DMS53 treated with DMSO at 0.1 percent for 48 hours (cell line): Measurements from ENCODE around the gene CNFN.

ENCODE experiments used
- DNase-seq: peaks from one replicate; lab custom pipeline; 2025; ENCODE audit not compliant: unreplicated experiment; lab: John Stamatoyannopoulos, UW

CNFN gene

DNA sequence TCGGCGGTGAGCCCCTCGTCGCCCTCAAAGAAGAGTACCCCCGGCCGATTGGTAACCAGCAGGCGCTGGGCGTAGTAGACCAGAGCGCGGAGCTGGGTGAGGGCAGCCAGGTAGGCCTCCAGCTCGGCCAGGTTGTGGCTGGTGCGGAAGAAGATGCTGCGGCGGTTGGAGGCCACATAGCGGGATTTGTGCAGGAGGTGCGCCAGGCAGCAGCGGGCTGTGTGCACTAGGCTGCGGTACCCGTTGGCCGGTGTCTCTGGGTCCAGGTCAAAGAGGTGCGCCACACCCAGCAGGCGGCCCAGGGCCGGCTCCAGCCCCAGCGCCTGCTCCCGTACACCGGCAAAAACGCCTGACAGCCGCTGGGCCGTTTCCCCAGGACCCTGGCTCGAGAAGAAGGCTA lies 20.3 kb upstream of the CNFN start:
- DNase-seq, result no peak

DNA sequence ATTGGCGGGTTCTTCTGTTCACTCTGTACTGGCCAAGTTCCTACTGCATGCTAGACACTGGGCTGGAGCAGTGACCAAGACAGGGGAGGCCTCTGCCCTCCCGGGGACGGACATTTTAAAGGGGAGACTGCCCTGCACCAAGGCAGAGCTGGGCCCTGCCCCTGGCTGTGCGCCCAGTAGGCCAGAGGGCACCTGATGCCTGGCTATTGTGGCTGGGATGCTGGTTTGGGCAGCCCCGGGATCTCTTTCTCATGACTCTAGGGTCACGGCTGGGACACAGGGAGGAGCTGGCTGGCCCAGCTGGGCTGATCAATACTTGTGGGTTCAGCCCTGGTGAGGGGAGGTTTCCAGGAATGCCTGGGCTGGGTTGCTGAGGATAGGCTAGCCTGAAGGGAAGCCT lies 19.4 kb upstream of the CNFN start:
- DNase-seq, result no peak

- DNase-seq, result no peak
Observed at GRCh38 chr19:42407816-42408175, 17.7 kb upstream of the CNFN start.

- DNase-seq, result no peak
Observed at GRCh38 chr19:42407085-42407815, 17.2 kb upstream of the CNFN start.

- no peak for DNase-seq
Observed at GRCh38 chr19:42406111-42406510, 16.0 kb upstream of the CNFN start.

DNA sequence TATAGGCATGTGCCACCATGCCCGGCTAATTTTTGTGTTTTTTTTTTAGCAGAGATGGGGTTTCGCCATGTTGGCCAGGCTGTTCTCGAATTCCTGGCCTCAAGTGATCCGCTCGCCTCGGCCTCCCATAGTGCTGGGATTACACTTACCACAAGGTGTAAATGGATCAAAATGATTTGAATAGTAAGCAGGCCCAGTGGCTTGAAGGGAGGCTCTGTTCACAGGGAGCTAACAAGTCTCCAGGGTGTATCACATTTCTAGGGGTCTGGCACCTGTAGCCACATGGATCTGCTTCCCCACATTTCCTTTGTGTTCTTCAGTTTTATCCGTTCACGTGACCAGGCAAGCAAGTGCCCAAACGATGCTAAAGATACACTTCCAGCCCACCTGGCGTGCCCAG lies 13.5 kb upstream of the CNFN start:
- DNase-seq, result no peak

DNA sequence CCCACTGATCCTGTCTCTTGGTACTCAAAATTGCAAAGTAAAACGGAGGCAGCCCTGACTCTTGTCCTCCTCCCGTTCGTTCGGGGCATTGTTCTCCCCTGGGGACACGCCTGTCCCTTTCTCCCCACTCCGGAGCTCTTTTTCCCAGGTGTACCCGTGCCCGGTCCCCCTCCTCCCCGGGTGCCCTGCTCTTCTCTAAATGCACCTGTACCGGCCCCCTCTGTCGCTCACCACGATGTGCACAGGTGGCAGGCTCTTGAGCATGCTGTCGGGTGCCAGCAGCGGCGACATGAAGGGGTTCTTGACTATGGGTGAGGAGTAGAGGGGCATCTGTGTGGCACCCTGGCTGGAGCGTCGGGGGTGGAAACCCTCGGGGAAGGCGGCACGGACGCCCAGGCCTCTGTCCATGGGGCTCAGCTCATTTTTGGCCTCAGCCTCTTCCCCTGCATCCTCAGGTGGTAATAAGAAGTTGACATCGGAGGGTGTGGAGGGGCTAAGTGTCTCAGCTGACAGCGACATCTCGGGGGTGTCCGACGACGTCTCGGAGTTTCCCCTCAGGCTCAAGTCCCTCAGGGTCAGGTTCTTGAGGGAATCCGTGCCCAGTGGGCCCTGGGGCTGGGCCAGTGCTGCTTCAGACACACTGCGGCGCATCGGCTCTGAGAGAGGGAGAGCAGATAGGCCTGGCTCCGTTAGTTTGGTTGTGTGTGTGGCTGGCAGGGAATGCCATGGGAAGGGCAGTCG lies 12.4 kb upstream of the CNFN start:
- DNase-seq, result no peak

GRCh38 chr19:42401365-42402303 lies 11.5 kb upstream of the CNFN start:
- DNase-seq, result peak; percentile 44

DNA sequence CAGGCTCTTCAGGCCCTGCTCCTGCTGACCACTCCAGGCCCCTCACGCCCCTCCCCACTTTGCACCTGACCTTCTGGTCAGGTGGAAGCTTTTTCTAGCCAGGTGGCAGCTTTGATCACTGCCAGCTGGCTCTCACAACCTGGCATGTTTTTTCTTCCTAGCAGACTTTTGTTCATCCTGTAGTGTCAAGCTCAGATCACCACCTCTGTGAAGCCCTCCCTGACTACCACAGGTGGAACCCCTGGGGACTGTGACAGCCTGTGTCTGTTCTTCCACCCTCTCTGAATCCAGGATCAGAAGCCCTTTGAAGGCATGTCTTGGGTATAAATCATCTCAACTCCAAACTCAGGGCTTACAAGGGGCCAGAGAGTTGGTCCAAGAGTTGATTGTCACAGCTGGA lies 10.3 kb upstream of the CNFN start:
- no peak for DNase-seq

- DNase-seq, result no peak
Observed at GRCh38 chr19:42397263-42398166, 7.4 kb upstream of the CNFN start.

DNA sequence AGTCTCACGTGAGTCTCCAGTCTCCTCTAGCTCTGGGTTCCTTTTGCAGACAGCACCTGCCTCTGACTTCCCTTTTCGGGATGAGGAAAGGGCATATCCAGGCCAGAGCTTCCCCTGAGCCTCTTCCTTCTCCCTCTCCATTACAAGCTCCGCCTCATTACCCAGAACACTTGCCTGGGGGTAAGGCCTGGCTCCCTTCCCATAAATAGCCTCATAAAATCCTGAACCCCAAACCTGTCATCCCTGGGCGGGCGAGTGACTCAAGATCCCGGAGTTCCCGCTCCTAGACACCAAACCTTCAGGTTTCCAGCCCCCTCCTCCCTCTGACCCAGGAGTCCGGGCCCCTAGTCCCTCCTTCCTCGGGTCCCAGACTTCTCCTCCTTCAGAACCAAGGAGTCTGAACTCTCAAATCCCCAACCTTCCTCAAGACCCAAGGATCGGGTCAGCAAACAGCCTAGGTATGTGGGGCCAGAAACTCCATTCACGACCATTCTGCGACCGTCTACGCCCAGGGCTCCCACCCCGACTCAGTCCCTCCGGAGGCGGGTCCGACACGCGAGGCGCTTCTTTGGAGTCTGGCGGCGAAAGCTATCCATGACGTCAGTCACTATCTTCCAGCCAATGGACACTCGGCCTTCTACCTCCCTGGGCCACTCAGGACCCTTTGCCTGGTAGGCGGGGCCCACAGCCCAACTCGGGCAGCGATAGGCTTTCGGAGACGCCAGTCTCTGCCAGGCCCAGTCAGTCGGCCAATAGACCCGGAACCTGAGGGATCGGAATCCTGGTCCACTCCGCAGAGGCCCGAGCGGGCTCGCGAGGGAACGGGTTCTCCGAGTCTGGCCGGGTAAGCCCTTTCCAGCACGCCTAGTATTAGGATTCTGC lies 6.5 kb upstream of the CNFN start:
- DNase-seq, result peak; percentile 98

DNA sequence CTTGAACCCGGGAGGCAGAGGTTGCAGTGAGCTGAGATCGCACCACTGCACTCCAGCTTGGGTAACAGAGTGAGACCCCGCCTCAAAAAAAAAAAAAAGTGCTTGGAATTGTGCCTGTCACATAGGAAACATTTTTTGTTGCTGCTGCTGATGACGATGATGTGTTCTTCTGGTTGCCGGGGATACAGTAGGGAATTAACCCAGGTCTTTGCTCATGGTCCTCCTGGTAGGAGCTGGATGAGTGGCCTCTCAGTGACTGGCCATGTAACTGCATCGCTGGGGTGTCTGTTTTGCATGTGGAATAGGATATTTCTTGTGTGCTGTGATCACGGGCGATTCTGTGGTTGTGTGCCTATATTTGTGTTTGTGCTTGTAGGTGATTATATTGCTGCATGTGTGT lies 4.7 kb upstream of the CNFN start:
- DNase-seq, result no peak

DNA sequence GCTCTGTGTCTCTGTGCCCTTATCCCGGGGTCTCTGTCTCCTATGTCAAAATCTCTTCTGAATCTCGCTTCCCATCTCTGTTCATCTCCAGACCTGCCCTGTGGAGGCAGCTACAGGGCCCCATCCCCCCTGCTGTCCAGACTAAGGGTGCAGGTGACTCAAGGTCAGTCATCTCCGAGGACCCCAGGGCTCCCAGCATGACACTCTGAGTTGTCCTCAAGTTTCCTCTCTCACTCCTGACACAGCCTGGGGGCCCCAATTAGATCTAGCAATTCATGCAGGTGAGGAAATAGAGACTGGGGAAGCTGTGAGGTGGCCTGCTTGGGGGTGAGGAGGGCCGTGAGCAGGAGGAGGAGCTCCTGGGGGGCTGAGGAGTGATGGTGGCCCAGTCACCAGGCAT lies 2.1 kb upstream of the CNFN start:
- no peak for DNase-seq

DNA sequence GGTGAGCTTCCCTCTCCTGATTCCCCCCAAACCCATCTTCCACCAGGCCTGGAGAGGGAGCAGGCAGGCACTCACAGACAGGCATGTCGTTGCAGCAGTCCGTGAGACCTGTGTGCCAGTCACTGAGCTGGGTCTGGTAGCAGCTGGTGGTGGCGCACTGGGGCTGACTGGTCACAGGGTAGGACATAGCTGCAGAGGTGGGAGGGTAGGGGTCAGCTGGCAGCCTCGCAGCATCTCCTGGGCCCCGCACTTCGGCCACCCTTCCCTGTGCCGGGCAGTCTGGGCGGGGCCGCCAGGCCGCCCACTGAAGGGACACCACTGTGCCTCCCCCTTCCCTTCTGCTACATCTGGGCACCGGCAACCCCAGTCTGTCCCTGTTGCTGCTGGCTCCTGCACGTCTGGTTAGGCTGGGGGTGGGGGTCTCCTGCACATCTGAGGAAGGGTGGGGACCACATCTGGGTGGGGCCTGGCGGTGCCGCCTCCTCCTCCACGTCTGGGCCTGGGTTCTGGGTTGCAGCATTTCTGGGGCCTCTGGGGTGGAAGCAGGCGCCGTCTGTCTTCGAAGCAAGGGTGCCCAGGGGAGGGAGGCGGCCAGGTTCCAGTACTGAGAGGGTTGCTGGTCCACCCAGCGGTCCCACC lies 1.1 kb downstream of the CNFN start:
- DNase-seq, result no peak

- DNase-seq, result peak; percentile 81
Observed at GRCh38 chr19:42386974-42387707, 3.0 kb downstream of the CNFN start.

DNA sequence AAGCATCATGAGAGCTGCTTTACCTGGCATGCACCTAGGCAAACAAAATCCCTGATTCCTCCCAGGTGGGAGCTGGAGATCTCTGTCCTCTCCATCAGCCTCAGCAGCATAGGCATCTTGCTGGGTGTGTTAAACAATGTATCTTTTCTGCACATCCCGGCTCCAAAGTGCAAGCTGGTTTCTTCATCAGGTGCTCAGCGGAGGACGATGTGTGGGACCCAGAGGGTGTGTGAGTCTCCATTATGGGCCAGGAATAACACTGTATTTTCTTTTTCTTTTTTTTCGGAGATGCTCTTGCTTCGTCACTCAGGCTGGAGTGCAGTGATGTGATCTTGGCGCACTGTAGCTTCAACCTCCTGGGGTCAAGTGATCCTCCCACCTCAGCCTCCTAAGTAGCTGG lies 9.9 kb downstream of the CNFN start:
- DNase-seq, result no peak

DNA sequence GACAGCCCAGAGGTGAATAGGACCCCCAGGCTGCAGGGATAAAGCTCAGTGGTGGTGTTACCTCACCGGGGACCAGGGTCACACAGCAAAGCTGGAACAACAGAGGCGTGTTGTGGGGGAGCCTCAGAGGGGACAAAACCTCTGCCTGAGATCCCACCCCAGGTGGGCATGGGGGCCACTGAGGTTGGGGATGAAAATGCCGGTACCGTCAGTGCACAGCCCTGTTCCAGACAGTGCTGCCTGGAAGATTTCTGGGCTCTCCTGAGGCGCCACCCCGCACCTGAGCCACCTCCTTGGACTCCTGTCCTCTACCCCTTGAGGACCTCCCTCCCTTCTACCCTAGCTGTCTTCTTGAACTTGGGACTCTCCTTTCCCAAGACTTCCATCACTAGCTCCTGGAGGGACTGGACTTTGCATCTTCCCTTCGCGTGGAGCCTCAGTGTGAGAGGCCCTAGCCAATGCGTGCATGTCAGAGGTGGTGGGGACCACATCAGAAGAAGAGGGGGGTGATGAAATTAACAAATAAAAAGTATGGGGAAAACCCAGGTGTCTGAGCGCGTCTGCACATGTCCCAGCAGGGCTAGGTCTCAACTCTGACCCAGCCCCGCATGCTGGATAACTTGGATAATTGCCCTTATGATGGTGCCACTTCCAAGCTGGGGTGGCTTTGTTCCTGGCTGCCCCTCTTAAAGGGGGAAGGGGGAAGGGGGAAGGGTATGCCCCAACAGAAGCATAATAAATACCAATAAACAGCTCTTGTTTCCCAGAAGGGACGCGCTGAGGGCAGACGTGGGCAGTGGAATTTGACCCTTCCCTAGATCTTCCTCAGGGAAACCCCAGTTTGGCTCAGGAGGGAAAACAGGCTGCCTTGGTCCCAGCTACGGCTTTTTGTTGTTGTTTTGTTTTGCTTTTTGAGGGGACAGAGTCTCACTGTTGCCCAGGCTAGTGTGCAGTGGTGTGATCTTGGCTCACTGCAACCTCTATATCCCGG lies 11.6 kb downstream of the CNFN start:
- no peak for DNase-seq
